Activated T-cell treated with anti-CD3 and anti-CD28 coated beads for 48 hours (primary cell): ENCODE results near the gene RNF207.

Experiments
- DNase-seq: peaks from one replicate; pipeline ENCODE4 v3.0.0-alpha.2; 2020; ENCODE audit warnings: low read depth

RNF207 gene

GRCh38 chr1:6249739-6250689 is 44.1 kb downstream of the RNF207 start:
- DNase-seq = no peak

GRCh38 chr1:6251233-6251632 is 45.3 kb downstream of the RNF207 start:
- no peak for DNase-seq

GRCh38 chr1:6251681-6252373 is 45.9 kb downstream of the RNF207 start:
- DNase-seq = no peak

GRCh38 chr1:6252374-6252710 is 46.4 kb downstream of the RNF207 start:
- no peak for DNase-seq

- no peak for DNase-seq
Observed at GRCh38 chr1:6253380-6253779, 47.5 kb downstream of the RNF207 start.

- DNase-seq = no peak
Observed at GRCh38 chr1:6254691-6255090, 48.8 kb downstream of the RNF207 start.

GRCh38 chr1:6256645-6257044 is 50.7 kb downstream of the RNF207 start:
- DNase-seq = no peak

GRCh38 chr1:6257541-6258069 is 51.7 kb downstream of the RNF207 start:
- DNase-seq = no peak

GRCh38 chr1:6258675-6259074 is 52.8 kb downstream of the RNF207 start:
- DNase-seq = no peak

GRCh38 chr1:6259491-6260362 is 53.8 kb downstream of the RNF207 start:
- peak; percentile 78 for DNase-seq

- no peak for DNase-seq
Observed at GRCh38 chr1:6260433-6260934, 54.6 kb downstream of the RNF207 start.

- DNase-seq = peak; percentile 56
Observed at GRCh38 chr1:6260961-6261614, 55.2 kb downstream of the RNF207 start, which contains the start of gene GPR153. Gene GPR153, minus strand, starts transcription at chr1:6261098. Its CDS starts 6,193 bp downstream, at chr1:6254905.

GRCh38 chr1:6261615-6261995 is 55.7 kb downstream of the RNF207 start:
- DNase-seq = no peak

GRCh38 chr1:6262555-6263420 is 56.9 kb downstream of the RNF207 start:
- no peak for DNase-seq

- DNase-seq = no peak
Observed at GRCh38 chr1:6263716-6264115, 57.8 kb downstream of the RNF207 start.

GRCh38 chr1:6265151-6265550 is 59.2 kb downstream of the RNF207 start:
- DNase-seq = no peak

- DNase-seq = no peak
Observed at GRCh38 chr1:6266641-6267040, 60.7 kb downstream of the RNF207 start.

- no peak for DNase-seq
Observed at GRCh38 chr1:6267686-6268322, 61.9 kb downstream of the RNF207 start.

- no peak for DNase-seq
Observed at GRCh38 chr1:6268415-6268814, 62.5 kb downstream of the RNF207 start.

- DNase-seq = no peak
Observed at GRCh38 chr1:6269296-6269695, 63.4 kb downstream of the RNF207 start.
